ENCODE results near the gene PDPK1.

Gene PDPK1

DNA sequence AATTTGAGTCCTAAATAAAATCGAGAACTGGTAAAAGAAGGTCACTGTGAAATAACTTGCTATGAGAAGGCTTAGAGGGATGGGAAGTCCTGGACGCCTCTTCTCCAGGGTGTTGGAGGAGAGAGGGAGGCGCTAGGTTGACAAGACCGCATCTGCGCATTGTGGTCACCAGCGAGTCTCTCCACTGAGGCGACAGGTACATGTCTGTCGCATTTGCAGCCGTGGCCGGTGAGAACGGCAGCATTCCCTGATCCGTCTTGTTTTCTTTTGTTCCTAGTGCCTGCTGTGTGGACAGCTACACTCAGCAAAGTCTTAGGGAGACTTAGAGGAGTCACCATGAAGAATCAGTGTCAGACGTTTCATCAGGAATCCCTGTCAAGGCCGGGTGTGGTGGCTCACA, 32.1 kb upstream of the PDPK1 start:
- DNase-seq (ENCODE audit: low read depth, low spot score): no peak
- no peak overlapping the region for H3K27ac ChIP-seq

DNA sequence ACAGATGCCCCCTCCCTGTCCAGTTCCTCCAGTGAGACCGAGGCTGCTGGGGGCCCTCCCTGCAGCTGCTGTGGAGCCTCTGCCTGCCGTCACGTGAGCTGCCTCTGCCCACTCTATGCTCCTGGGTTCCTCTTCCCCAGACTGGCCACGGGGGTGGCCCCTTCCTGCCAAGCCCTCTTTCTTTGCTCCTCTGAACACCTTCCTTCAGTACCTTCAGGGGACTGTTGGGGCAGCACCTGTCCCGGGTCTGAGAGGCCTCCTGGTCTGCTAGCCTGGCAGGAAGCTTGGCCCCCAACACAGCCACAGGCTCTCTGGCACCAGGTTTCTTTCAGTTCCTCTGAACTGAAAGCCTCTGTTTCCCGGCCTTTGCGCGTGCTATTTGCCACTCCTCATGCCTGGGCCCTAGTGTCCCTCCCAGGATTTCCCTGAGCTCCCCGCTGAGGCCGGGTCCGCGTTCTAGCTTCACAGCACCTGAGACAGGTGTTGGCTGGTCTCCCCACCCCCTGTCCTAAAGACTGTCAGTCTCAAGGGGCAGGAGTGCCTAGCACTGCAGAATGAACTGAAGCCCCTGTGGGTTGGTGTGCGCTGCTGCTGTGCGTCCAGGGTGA, 30.7 kb upstream of the PDPK1 start:
- no peak for DNase-seq (ENCODE audit: low read depth, low spot score)
- H3K27ac ChIP-seq: no peak overlapping the region

DNA sequence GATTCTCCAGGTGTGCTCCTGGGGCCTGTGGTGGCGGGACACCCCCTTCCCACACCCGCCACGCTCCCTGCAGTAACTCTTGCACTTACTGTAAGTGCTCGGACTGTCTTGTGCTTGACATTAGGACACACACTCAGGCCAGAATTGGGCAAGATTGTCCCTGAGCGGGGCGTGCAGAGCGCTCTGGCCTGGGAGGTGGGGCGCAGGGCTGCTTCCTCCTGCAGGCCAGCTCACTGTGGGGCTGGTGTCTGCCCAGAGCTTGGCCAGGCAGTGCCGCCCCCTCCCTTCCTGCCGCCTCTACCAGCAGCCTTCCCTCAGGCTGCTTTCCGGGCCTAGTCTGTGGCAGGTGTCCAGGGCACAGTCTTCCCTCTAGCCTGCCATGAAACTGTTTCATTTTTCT, 30.2 kb upstream of the PDPK1 start:
- no peak for DNase-seq (ENCODE audit: low read depth, low spot score)
- H3K27ac ChIP-seq: no peak overlapping the region

DNA sequence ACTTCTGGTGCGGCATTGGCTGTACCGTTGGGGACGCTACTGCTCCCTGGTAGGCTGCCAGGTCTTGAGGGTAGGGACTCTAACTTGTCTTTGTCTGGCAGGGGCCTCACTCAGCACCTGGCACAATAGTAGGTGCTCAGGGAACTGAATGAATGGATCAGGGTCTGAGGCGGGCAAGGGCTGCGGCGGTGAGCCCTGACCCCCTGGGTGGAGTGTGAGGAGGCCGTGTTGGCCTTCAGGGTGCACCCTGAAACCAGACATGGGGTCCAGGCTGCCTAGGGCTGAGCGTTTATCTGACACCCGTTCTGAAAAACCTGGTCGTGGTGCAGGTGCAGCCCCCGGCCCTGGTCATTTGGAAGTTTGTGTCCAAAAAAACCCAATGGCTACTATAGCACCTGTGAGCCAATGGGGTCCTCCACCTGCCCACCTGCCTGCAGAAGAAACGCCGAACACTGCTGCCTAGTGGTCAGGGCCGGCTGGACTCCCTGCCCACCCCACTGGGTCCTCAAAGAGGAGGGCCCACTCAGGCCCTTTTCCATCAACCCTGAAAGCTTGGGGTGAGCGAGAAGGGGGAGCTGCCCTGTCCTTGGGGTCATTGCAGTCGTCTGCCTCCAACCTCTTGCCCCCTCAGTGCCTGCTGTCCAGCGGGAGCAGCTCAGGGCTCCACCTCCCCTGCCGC, 29.0 kb upstream of the PDPK1 start:
- no peak overlapping the region for H3K27ac ChIP-seq

DNA sequence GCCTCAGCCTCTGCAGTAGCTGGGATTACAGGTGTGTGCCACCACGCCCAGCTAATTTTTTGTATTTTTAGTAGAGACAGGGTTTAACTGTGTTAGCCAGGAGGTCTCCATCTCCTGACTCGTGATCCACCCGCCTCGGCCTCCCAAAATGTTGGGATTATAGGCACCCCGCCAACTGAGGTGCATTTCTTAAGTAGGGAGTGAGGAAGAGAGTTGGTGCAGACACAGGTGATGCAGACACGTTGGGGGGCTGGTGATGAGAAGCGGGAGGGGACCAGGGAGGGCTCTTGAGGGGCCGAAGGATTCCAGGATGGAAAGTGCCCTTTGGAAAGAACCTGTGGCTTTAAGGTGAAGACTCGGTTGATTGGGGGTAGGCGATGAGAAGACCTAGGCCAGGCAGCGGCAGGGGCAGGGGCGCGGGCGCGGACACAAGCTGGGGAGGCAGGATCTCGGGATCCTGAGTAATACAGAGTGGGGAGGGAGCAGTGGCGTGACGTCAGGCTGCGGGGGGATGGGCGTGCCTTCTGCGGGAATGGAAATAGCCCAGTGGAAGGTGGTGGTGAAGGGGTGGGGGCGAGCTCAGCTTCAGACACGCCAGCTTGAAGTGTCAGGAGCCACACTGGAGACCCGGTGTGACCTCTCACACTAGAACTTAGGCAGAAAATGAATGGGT, 26.6 kb upstream of the PDPK1 start:
- H3K27ac ChIP-seq: no peak overlapping the region
- DNase-seq (ENCODE audit: low read depth, low spot score): no peak

More for the DNA sequence above, 29.0 kb upstream of the PDPK1 start:
- no peak for DNase-seq (ENCODE audit: low read depth, low spot score)

DNA sequence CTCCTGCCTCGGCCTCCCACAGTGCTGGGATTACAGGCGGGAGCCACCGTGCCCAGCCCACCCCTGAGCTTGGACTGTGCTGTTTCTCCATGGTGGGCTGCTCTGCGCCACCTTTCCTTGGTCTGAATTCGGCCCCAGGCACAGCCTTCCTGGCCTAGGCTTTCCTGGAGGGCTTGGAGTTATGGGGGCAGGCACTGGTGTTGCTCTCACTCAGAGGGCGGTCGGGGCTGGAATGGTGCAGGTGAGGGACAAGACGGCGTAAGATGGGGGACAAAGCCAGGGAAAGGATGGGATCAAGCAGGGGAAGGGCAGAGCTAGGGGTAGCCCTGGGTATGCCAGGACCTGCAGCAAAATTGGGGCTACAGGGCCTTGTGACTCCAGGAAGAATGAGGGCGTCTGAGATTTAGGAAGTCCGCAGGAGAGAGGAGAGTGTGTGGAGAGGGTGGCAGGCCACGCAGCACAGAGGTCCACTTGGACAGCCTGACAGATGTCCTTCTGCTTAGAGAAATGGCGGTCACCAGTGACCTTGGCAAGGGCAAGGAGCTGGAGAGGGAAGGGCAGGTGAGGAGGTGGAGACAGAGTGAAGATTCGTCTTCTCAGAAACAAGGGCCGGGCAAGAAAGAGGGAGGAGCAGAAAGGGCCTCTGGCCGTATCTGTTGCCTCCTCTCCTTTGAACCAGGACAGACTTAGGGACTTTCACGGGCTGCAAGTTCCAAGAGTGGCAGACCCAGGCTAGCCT, 25.7 kb upstream of the PDPK1 start:
- DNase-seq (ENCODE audit: low read depth, low spot score): no peak
- H3K27ac ChIP-seq: no peak overlapping the region

DNA sequence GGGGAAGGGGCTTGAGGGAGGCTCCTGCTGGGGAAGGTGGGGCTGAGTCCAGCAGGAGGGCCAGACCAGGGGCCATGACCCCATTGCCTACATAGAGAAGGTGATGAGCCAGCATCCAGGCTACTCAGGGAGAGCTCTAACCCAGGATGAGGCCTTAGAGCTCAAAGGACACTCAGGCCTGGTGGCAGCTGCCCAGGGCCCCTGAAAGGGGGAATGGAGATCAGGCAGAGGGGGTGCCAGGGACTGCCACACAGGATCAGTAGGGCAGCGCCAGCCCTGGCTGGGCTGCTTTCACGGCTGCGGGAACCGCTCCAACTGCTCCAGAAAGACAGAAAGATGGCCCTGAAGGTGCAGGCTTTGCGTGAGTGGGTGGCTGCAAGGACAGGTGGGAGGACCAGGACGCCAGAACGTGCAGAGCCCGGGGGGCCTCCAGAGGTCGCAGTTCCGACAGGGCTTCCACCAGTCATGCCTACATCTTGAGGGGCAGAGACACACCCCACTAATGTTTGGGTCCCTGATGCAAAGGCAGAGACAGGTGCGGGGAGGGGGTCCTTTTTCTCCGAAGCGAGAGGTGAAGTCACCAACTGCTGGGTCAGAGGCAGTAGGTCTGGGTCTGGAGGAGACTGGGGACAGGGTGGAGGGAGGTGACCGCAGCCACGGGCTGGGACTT, 25.0 kb upstream of the PDPK1 start:
- H3K27ac ChIP-seq: no peak overlapping the region

DNA sequence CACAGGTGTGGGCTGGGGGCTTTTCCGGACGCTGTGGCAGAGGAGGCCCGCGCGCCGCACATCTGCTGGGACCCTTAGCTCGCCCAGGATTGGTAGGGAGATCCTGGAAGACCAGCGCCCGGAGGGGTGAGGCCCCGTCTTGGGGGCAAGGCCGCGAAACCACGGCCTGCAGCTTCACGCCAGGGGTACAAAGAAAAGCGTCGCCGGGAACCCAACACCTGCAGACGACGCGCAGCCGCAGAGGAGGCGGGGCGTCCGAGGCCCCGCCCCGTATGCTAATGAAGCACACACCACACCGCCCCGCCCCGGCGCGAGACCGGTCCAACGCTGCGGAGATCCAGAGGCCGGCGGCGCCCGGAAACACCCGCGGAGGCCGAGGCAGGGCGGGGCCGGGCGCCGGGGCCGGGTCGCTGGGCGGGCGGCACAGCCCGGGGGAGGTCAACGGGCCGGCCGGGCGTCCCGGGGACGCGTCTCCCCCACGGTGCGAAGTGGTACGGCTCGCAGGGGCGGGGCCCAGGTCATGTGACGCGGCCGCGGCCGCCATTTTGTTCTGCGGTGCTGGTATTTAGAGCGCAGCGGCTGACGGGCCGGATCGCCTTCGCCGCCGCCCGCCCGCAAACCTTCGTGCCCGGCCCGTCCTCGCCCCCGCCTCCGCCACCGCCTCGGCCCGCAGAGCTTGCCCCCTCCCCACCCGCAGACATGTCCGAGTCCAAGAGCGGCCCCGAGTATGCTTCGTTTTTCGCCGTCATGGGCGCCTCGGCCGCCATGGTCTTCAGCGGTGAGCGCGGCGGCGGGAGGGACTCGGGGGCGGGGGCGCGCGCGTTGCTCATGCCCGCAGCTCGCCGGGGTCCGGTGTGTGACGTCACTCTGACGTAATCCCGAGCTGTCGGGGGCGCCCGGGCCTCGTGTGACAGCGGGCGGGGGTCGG, 24.2 kb upstream of the PDPK1 start, which contains the start of gene ATP6V0C:
Gene ATP6V0C, plus strand, starts transcription at position 548 of the 928 bp plus-strand sequence. Its CDS starts 152 bp downstream, at position 700.
- peak; percentile 37 for DNase-seq (ENCODE audit: low read depth, low spot score)
- H3K27ac ChIP-seq: peak within 1 kb of the TSS; percentile 96

More for the DNA sequence above, 25.0 kb upstream of the PDPK1 start:
- no peak for DNase-seq (ENCODE audit: low read depth, low spot score)

DNA sequence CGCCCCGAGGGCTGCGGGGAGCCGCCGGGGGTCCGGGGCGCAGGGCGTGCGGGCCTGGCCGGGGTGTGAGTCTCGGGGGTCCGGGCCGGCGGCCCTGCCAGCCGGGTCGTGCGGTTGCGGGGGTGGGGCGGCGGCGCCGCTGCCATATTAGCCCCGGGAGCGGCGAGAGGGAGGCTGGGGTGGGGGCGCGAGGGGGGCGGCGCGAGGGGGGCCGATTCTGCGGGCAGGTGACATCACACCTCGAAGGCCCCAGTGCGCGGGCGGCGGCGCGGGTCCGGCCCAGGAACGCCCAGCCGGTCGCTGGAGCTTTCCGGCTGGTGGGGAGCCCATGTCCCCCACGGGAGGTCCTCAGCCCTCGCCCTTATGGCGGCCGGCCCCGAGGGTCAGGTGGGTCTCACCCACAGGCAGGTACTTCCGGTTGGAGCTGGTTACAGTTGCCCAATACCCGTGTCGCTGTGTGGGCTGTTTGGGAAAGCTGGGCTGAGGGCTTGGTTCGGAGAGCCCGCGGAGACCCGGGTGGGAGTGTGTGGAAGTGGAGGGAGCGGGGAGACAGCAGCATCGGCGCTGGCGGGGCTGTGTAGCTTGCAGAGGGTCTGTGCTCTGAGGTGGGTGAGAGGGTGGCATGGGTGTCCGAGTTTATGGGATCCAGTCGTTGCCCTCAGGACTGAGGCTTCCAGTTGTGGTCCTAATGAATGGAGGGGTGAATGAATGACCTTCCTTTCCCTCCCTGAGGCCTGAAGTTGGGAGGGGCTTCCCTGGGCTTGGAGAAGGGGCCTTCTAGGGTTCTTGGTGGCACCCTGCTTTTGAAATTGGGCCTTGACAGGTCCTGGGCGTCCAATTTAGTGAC, 23.3 kb upstream of the PDPK1 start:
- peak overlapping the region; percentile 96 for H3K27ac ChIP-seq
- DNase-seq (ENCODE audit: low read depth, low spot score): no peak

DNA sequence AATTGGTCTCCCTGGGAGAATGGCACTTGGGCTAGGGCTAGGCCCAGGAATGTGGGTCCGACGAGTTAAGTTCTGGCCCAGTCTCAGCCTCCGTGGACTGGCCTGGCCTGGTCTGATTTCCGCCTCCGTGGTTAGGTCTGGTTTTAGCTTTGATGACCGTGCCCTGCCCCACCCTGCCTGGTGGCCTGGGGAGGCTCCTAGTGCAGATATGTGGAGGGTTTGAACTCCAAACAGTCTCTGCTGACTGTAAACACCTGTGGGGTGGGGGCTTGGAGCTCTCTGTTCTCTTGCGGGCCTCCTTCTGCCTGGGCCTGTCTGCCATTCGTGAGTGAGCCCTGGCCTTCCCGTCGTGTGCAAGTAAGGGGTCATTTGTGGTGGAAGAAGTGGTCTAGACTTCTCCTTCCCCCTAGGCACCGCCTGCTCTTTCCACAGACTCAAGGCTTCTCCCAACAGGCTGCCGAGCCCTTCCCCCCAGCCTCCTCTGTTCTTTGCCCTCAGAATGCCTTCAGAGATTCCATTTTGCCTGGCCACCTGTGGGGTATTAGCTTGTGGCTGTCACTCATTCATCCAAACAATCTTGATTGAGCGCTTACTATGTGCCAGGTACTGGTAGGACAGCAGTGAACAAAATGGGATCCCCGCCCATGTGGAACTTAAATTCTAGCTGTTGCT, 22.5 kb upstream of the PDPK1 start:
- H3K27ac ChIP-seq: peak overlapping the region; percentile 96
- no peak for DNase-seq (ENCODE audit: low read depth, low spot score)

DNA sequence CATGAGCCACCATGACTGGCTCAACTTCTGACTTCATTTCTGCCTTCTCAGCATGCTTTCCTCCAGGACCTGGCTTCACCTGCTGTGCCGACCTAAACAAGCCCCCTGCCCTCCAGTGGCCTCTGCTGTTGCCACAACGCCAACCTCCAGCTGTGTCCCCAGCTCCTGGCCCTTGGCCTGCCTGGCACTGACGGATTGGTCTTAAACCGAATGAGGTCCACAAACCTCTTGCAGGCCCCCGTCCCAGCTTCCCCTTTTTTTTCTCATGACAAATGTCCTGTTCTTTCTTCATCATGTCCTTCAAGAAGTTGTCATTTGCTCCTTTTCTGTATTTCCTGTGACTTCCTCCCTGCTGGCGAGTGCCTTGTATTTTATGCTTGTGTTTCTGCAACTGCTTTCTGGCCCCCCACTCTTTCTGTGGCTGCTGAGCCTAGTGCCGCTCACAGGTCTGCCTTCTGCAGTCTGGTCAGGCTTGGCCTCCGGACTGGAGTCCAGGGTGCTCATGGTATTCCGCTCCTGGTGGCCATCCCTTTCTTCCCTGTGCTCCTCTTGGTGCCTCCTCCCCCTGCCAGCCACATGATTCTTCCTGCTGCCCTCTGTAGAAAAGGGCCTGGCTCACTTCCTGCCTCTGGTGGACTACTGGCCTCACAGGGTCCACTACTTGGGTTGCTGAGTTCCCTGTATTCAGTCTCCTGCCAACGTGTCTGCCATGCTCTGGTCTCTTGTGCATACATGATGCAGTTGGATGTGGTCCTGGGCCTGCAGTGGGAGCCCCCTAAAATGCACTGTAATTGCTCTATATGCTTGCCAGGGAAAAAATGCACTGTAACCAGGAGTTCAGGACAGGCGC, 21.2 kb upstream of the PDPK1 start:
- peak overlapping the region; percentile 96 for H3K27ac ChIP-seq
- no peak for DNase-seq (ENCODE audit: low read depth, low spot score)

DNA sequence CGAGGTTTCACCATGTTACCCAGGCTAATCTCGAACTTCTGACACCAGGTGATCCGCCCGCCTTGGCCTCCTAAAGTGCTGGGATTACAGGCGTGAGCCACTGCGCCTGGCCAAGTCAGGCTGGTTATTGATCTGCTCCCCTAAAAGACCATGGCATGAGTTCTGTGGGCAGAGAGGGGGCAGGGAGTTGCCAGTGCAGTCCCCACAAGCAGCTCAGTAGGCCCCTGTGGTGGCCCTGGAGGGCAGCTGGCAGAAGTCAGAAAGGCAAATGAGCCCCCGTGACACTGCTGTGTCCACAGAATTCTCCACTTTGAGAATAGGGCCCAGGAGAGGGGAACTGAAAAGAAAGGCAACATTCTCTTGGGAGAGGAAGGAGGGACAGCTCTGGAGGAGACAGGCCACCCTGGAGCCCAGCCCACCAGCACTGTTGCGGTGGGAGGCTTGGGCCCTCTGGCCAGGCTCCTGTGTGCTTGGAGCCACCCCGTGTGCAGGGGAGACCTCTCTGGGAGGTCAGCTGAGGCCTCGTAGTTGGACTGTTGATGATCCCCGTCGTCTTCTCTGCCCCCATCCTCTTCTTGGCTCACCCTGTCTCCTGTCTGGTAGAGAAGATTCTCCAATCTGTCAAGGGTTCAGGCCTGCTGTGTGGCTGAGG, 19.7 kb upstream of the PDPK1 start:
- DNase-seq (ENCODE audit: low read depth, low spot score): no peak
- H3K27ac ChIP-seq: peak overlapping the region; percentile 96

DNA sequence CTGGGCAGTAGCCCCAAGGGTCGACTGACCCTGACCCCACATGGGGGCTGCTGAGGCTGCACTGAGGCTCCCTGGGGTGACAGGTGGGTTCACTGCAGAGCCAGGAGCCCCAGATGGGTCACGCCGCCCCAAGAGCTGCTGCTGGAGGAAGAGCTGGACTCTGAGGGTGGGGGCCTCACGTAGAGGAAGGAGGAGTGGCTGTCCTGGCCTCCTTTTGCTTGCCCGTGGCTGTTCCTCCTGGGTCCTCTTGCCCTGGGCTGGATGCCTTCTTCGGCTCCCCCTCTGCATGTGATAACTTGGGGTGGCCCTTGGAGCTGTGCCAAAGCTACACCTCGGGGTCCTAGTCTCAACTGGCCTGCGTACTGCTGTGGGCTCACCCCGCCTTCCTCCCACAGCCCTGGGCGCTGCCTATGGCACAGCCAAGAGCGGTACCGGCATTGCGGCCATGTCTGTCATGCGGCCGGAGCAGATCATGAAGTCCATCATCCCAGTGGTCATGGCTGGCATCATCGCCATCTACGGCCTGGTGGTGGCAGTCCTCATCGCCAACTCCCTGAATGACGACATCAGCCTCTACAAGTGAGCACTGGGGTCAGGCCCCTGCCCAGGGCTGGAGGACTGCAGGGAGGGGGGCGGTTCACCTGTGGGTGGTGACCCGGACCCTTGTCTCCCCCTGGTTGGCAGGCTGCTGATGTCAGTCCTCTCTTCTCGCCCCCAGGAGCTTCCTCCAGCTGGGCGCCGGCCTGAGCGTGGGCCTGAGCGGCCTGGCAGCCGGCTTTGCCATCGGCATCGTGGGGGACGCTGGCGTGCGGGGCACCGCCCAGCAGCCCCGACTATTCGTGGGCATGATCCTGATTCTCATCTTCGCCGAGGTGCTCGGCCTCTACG, 18.8 kb upstream of the PDPK1 start:
- peak overlapping the region; percentile 96 for H3K27ac ChIP-seq
- no peak for DNase-seq (ENCODE audit: low read depth, low spot score)

DNA sequence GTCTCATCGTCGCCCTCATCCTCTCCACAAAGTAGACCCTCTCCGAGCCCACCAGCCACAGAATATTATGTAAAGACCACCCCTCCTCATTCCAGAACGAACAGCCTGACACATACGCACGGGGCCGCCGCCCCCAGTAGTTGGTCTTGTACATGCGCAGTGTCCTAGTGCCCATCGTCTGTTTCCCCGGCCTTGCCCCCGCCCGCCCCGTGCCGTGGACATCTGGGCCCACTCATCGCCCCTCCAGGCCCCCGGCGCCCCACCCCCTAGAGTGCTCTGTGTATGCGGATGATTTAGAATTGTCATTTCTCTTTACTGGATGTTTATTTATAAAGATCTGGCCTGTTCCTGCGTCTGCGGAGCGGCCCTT, 18.1 kb upstream of the PDPK1 start:
- no peak for DNase-seq (ENCODE audit: low read depth, low spot score)
- H3K27ac ChIP-seq: peak overlapping the region; percentile 55

DNA sequence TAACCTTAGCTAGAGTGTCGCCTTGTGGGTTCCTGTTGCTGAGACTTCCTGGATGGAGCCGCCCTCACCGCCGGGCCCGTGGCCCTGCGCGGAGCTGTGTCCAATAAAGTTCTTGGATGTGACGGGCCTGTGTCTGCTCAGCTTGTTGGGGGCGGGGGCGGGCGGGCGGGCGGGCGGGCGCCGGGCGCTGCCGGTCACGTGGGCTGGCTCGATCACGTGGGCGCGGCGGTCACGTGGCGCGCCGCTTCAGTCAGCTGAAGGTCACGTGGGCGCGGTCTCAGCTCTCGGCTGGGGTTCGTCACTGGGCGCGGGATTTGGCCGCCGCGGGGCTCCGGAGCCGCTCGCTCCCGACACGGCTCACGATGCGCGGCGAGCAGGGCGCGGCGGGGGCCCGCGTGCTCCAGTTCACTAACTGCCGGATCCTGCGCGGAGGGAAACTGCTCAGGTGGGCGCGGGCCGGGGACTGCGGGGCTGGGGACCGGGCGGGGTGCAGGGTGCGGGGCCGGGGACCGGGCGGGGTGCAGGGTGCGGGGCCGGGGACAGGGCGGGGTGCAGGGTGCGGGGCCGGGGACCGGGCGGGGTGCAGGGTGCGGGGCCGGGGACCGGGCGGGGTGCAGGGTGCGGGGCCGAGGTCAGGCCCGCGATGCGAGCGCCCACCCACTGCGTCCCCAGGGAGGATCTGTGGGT, 17.6 kb upstream of the PDPK1 start, which contains the start of gene AMDHD2:
Gene AMDHD2, plus strand, starts transcription at position 275 of the 687 bp plus-strand sequence. Its CDS starts 88 bp downstream, at position 363.
- DNase-seq (ENCODE audit: low read depth, low spot score): peak; percentile 51
- H3K27ac ChIP-seq: peak within 1 kb of the TSS; percentile 55

Measured in epithelial cell of prostate (primary cell).